H9 (cell line): ENCODE measurements around the gene UBAC1. TPM values are rescaled to one million over a fixed set of nuclear protein-coding genes. Genes with fewer than 3 reads are reported as not detected.

Experiments
- DNase-seq: peaks from one replicate; pipeline ENCODE4 v3.0.0-alpha.2; 2017
- H2AFZ ChIP-seq: one replicate; pipeline ENCODE4 v1.6.1; 2013; ENCODE audit warnings: mild to moderate bottlenecking, low read length, control low read depth, moderate library complexity
- H2AK5ac ChIP-seq: 2 replicates; pipeline ENCODE4 v1.6.1; 2013; ENCODE audit warnings: low read length, control low read depth, mixed read lengths; ENCODE audit not compliant: insufficient read length
- H2BK120ac ChIP-seq: one replicate; pipeline ENCODE4 v1.6.1; 2013; ENCODE audit warnings: low read depth, mild to moderate bottlenecking, low read length, control low read depth, inconsistent platforms; ENCODE audit not compliant: poor library complexity, severe bottlenecking
- H2BK12ac ChIP-seq: 2 replicates; pipeline ENCODE4 v1.6.1; 2013; ENCODE audit warnings: low read length, control low read depth, mixed read lengths, low read depth; ENCODE audit not compliant: insufficient read length
- H2BK15ac ChIP-seq: 2 replicates; pipeline ENCODE4 v1.6.1; 2013; ENCODE audit warnings: low read depth, low read length, control low read depth
- H2BK20ac ChIP-seq: one replicate; pipeline ENCODE4 v1.6.1; 2013; ENCODE audit warnings: low read depth, mild to moderate bottlenecking, low read length, control low read depth, inconsistent platforms; ENCODE audit not compliant: poor library complexity, severe bottlenecking
- H2BK5ac ChIP-seq: 2 replicates; pipeline ENCODE4 v1.6.1; 2013; ENCODE audit warnings: low read length, control low read depth, mixed read lengths; ENCODE audit not compliant: insufficient read length
- H3K14ac ChIP-seq: 2 replicates; pipeline ENCODE4 v1.6.1; 2013; ENCODE audit warnings: low read length, control low read depth; ENCODE audit not compliant: insufficient read depth
- H3K18ac ChIP-seq: 2 replicates; pipeline ENCODE4 v1.6.1; 2013; ENCODE audit warnings: low read depth, mild to moderate bottlenecking, mixed read lengths, low read length, control low read depth; ENCODE audit not compliant: insufficient read length
- H3K23ac ChIP-seq: 2 replicates; pipeline ENCODE4 v1.6.1; 2013; ENCODE audit warnings: low read length, control low read depth, mixed read lengths, low read depth; ENCODE audit not compliant: insufficient read length
- H3K23me2 ChIP-seq: 2 replicates; pipeline ENCODE4 v1.6.1; 2013; ENCODE audit warnings: low read depth, mild to moderate bottlenecking, mixed read lengths, low read length, control low read depth; ENCODE audit not compliant: insufficient read length, poor library complexity, severe bottlenecking
- H3K27ac ChIP-seq: 2 replicates; pipeline ENCODE4 v1.5.1; 2013; ENCODE audit warnings: low read length, control low read depth, mixed read lengths, low read depth; ENCODE audit not compliant: insufficient read length
- H3K27me3 ChIP-seq: 2 replicates; pipeline ENCODE4 v1.6.1; 2013; ENCODE audit warnings: low read length, control low read depth, inconsistent platforms; ENCODE audit not compliant: insufficient read depth
- H3K4ac ChIP-seq: 2 replicates; pipeline ENCODE4 v1.6.1; 2013; ENCODE audit warnings: low read depth, mild to moderate bottlenecking, control low read depth, inconsistent platforms, low read length, moderate library complexity
- H3K4me1 ChIP-seq: 2 replicates; pipeline ENCODE4 v1.6.1; 2013; ENCODE audit warnings: low read length, control low read depth, inconsistent platforms; ENCODE audit not compliant: insufficient read depth
- H3K4me2 ChIP-seq: 2 replicates; pipeline ENCODE4 v1.6.1; 2013; ENCODE audit warnings: low read length, control low read depth, mixed read lengths; ENCODE audit not compliant: insufficient read length, insufficient read depth
- H3K56ac ChIP-seq: 2 replicates; pipeline ENCODE4 v1.6.1; 2013; ENCODE audit warnings: low read depth, mild to moderate bottlenecking, mixed read lengths, low read length, control low read depth; ENCODE audit not compliant: insufficient read length
- H3K79me1 ChIP-seq: 2 replicates; pipeline ENCODE4 v1.6.1; 2013; ENCODE audit warnings: low read depth, mild to moderate bottlenecking, moderate library complexity, low read length, control low read depth, inconsistent platforms; ENCODE audit not compliant: insufficient read depth, poor library complexity, severe bottlenecking
- H3K79me2 ChIP-seq: 2 replicates; pipeline ENCODE4 v1.6.1; 2013; ENCODE audit warnings: low read length, control low read depth, inconsistent platforms; ENCODE audit not compliant: insufficient read depth
- H3K9ac ChIP-seq: 2 replicates; pipeline ENCODE4 v1.6.1; 2013; ENCODE audit warnings: low read length, control low read depth, mixed read lengths; ENCODE audit not compliant: insufficient read length; ENCODE audit errors: extremely low read depth
- H3K9me3 ChIP-seq: one replicate; pipeline ENCODE4 v1.6.1; 2013; ENCODE audit warnings: low read depth, low read length, inconsistent platforms; ENCODE audit not compliant: control insufficient read depth
- H3T11ph ChIP-seq: one replicate; pipeline ENCODE4 v1.6.1; 2013; ENCODE audit warnings: mild to moderate bottlenecking, low read length, control low read depth, inconsistent platforms
- H4K20me1 ChIP-seq: one replicate; pipeline ENCODE4 v1.6.1; 2013; ENCODE audit not compliant: control insufficient read depth, insufficient read length, insufficient read depth
- H4K5ac ChIP-seq: 2 replicates; pipeline ENCODE4 v1.6.1; 2013; ENCODE audit warnings: low read depth, mild to moderate bottlenecking, mixed read lengths, low read length, control low read depth; ENCODE audit not compliant: insufficient read length
- H4K8ac ChIP-seq: replicated peaks from 2 replicates; pipeline ENCODE4 v1.6.1; 2013; ENCODE audit warnings: low read length, control low read depth, mixed read lengths, low read depth; ENCODE audit not compliant: insufficient read length
- H4K91ac ChIP-seq: 2 replicates; pipeline ENCODE4 v1.6.1; 2013; ENCODE audit warnings: low read depth, mild to moderate bottlenecking, moderate library complexity, mixed read lengths, low read length, control low read depth; ENCODE audit not compliant: insufficient read length
- H3K27ac Mint-ChIP-seq, 3 experiments: 2 replicates in 2 of 3; 3 replicates in 1 of 3; pipeline ENCODE4 v1.8.0; 2020 to 2021; ENCODE audit warnings: mixed read lengths in 3 of 3, mild to moderate bottlenecking in 1 of 3, moderate library complexity in 1 of 3
- H3K27me3 Mint-ChIP-seq: 2 replicates; pipeline ENCODE4 v1.8.0; 2021; ENCODE audit warnings: low read depth, mild to moderate bottlenecking, moderate library complexity, mixed read lengths
- H3K36me3 Mint-ChIP-seq, 3 experiments: 2 replicates in 2 of 3; 3 replicates in 1 of 3; pipeline ENCODE4 v1.8.0; 2020 to 2021; ENCODE audit warnings: low read depth in 3 of 3, mixed read lengths in 3 of 3; ENCODE audit not compliant: insufficient read depth in 1 of 3
- H3K4me1 Mint-ChIP-seq, 2 experiments: 2 replicates each; pipeline ENCODE4 v1.8.0; 2020; ENCODE audit warnings: mixed read lengths in 2 of 2
- H3K4me3 Mint-ChIP-seq, 2 experiments: 2 replicates in 1 of 2; 3 replicates in 1 of 2; pipeline ENCODE4 v1.8.0; 2020 to 2021; ENCODE audit warnings: mild to moderate bottlenecking in 2 of 2, mixed read lengths in 2 of 2, moderate library complexity in 1 of 2
- H3K9me3 Mint-ChIP-seq, 2 experiments: 2 replicates in 1 of 2; 3 replicates in 1 of 2; pipeline ENCODE4 v1.8.0; 2020; ENCODE audit warnings: mild to moderate bottlenecking in 2 of 2, mixed read lengths in 2 of 2, moderate library complexity in 1 of 2
- WGBS: extraction: QIAGEN DNeasy Blood & Tissue Kit; methylation state at CpG from one replicate; pipeline ENCODE4 v1.1.7; 2013; ENCODE audit warnings: missing lambda C conversion rate, low lambda C conversion rate, mixed read lengths; ENCODE audit not compliant: insufficient read length; ENCODE audit errors: extremely low coverage; 5-methylcytosine and 5-hydroxymethylcytosine counted together
- total RNA-seq: library from RNA; stranded (reverse); gene quantifications from 2 replicates; pipeline ENCODE4 v1.2.1, GENCODE V29; 2021
- TF ChIP-seq, protein P1 (sequence below): fragments of 200-600 bp; sonication (generic); conservative IDR thresholded peaks from 3 replicates; pipeline ENCODE4 v1.8.0; 2021; ENCODE audit warnings: antibody characterized with exemption, mild to moderate bottlenecking

Gene UBAC1
- total RNA-seq, 1 experiment from 2014 or later: 47.5 TPM

DNA sequence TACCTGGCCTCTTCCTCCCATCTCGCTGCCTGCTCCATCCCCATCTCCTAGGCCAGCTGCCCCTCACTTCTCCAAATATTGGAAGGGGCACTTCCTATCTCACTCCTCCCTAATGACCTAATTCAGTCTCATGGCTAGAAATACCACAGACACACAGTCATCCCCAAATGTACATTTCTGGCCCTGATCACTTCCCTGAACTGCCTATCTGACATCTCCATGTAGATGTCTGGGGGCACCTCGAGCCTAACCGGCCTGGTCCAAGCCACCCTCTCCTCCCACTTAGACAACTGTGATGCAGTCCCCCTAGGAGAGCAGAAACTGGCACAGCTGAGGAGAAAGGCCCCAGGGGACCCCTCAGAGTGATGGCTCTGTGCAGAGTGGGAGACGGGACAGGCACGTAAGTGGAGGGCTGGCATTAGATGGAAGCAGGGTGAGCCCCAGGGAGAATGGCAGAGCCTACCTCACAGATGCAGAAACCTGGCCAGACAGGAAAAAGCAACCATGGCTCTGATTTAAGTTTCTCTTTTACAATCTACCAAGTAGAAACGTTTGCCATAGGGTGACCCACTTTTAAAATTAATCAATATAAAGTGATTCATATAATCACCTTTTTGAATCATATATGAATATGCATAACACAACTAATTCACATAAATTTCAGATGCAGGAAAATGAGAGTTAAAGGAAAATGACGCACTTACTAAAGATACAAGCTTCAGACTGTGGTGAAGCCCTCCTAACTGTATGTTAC lies 75.9 kb downstream of the UBAC1 start:
- Mint-ChIP-seq H3K4me1 (peaks cover 61 to 66% of the 10 kb centered on the region in 2 experiments), H3K36me3 (peaks cover 0 to 10% (median 8%) of the 10 kb centered on the region in 3 experiments; a peak in 2 of 7 replicates), H3K9me3 (no peaks in the 10 kb centered on the region), H3K4me3 (no peak overlapping the region), H3K27ac (peak overlapping the region; percentile 24 to 75 (median 28); a peak in 3 of 7 replicates), H3K27me3 (no peaks in the 10 kb centered on the region)
- H3K4ac ChIP-seq: no peak overlapping the region
- H4K20me1 ChIP-seq: no peaks in the 10 kb centered on the region
- H3K4me2 ChIP-seq: no peak overlapping the region
- no peak overlapping the region for H2BK120ac ChIP-seq
- H2BK12ac ChIP-seq: no peak overlapping the region
- H3K27me3 ChIP-seq: no peaks in the 10 kb centered on the region
- H3K27ac ChIP-seq: no peak overlapping the region
- no peaks in the 10 kb centered on the region for H3K23me2 ChIP-seq
- H3K14ac ChIP-seq: no peak overlapping the region
- H3K23ac ChIP-seq: no peak overlapping the region
- TF ChIP-seq, protein P1, sequence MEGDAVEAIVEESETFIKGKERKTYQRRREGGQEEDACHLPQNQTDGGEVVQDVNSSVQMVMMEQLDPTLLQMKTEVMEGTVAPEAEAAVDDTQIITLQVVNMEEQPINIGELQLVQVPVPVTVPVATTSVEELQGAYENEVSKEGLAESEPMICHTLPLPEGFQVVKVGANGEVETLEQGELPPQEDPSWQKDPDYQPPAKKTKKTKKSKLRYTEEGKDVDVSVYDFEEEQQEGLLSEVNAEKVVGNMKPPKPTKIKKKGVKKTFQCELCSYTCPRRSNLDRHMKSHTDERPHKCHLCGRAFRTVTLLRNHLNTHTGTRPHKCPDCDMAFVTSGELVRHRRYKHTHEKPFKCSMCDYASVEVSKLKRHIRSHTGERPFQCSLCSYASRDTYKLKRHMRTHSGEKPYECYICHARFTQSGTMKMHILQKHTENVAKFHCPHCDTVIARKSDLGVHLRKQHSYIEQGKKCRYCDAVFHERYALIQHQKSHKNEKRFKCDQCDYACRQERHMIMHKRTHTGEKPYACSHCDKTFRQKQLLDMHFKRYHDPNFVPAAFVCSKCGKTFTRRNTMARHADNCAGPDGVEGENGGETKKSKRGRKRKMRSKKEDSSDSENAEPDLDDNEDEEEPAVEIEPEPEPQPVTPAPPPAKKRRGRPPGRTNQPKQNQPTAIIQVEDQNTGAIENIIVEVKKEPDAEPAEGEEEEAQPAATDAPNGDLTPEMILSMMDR: no peak
- H2BK20ac ChIP-seq: no peak overlapping the region
- no peak overlapping the region for H3K9ac ChIP-seq
- no peak overlapping the region for H3K56ac ChIP-seq
- H2AK5ac ChIP-seq: no peak overlapping the region
- H3K9me3 ChIP-seq: no peaks in the 10 kb centered on the region
- no peak overlapping the region for H3K18ac ChIP-seq
- no peak for DNase-seq
- peaks cover 76% of the 10 kb centered on the region; the same call in 1 of the 2 replicates for H3K79me2 ChIP-seq
- H4K91ac ChIP-seq: no peak overlapping the region
- H2BK15ac ChIP-seq: no peak overlapping the region
- H3K79me1 ChIP-seq: peaks cover 9% of the 10 kb centered on the region
- H3T11ph ChIP-seq: no peak overlapping the region
- H2BK5ac ChIP-seq: no peak overlapping the region
- H4K5ac ChIP-seq: no peak overlapping the region
- H2AFZ ChIP-seq: no peak overlapping the region
- H4K8ac ChIP-seq: no peak overlapping the region
- WGBS: no CpG with 5 or more reads among the region's 7 CpGs
- H3K4me1 ChIP-seq: peaks cover 9% of the 10 kb centered on the region; the same call in 1 of the 2 replicates
